Heart right ventricle (tissue), 16 donors: Measurements from ENCODE around the gene LDAH. TPM values are rescaled to one million over a fixed set of nuclear protein-coding genes. Genes with fewer than 3 reads are reported as not detected.

ENCODE experiments used
- ATAC-seq, 8 donors: fragments of 200-7000 bp; cut with Tn5 transposase; one replicate each; pipeline ENCODE4 v1.9.1; 2020; ENCODE audit warnings: mild to moderate bottlenecking in 8 of 8, moderate library complexity in 8 of 8, moderate number of reproducible peaks in 1 of 8
- DNase-seq, 2 donors: peaks; one replicate each; pipeline ENCODE4 v3.0.0-alpha.2; 2020
- H3K27ac ChIP-seq, 10 donors: fragments of 200-600 bp; sonication (generic) in 2 of 10; one replicate each; pipeline versions ENCODE4 v1.5.0 to v1.8.0; 2020 to 2022; ENCODE audit warnings: mild to moderate bottlenecking in 3 of 10
- H3K27me3 ChIP-seq, 7 donors: fragments of 200-600 bp; one replicate each; pipeline ENCODE4 v1.8.0; 2021 to 2022; ENCODE audit warnings: mild to moderate bottlenecking in 2 of 7
- H3K36me3 ChIP-seq, 9 donors: fragments of 200-600 bp; sonication (generic) in 1 of 9; one replicate each; pipeline versions ENCODE4 v1.5.0 to v1.8.0; 2020 to 2022; ENCODE audit warnings: mild to moderate bottlenecking in 2 of 9
- H3K4me1 ChIP-seq, 9 donors: fragments of 200-600 bp; sonication (generic) in 1 of 9; one replicate each; pipeline versions ENCODE4 v1.5.0 to v1.8.0; 2020 to 2022; ENCODE audit warnings: mild to moderate bottlenecking in 4 of 9
- H3K4me3 ChIP-seq, 10 donors: fragments of 200-600 bp; sonication (generic) in 2 of 10; one replicate each; pipeline versions ENCODE4 v1.5.0 to v1.8.0; 2020 to 2022; ENCODE audit warnings: mild to moderate bottlenecking in 7 of 10, moderate library complexity in 2 of 10
- H3K9me3 ChIP-seq, 11 donors: fragments of 200-600 bp in 10 of 11; sonication (generic) in 2 of 11; one replicate each; pipeline versions ENCODE4 v1.5.0 to v1.8.0; 2013 to 2022; ENCODE audit warnings: mild to moderate bottlenecking in 2 of 11, control low read depth in 1 of 11, moderate library complexity in 1 of 11
- WGBS, 2 donors: extraction: QIAGEN DNeasy Blood & Tissue Kit; methylation state at CpG; one replicate each; pipeline ENCODE4 v1.1.7; 2013; ENCODE audit warnings: inconsistent platforms in 1 of 2; 5-methylcytosine and 5-hydroxymethylcytosine counted together
- intact Hi-C, 10 donors: fragments of 100-400 bp; cut with DNase I; formaldehyde crosslinking; loops; one replicate each; pipeline versions ENCODE4 v1.11.1 to v1.14.2; 2022
- polyA plus RNA-seq, 2 donors: library from polyadenylated mRNA; stranded (reverse); fragments of 200-250 nt; gene quantifications; one replicate each; pipeline ENCODE4 v1.2.3, GENCODE V29; 2013
- total RNA-seq, 10 donors: library from RNA; stranded (reverse); fragmentation: NEBNext Ultra II Directional in 3 of 10; extraction: Animal tissue kit (Norgen Biotek cat#: 25700) in 3 of 10; gene quantifications; one replicate each; pipeline versions ENCODE4 v1.2.1 to v1.2.4, GENCODE V29; 2021 to 2023
- TF ChIP-seq, protein P1 (sequence below), 9 donors: fragments of 200-600 bp; sonication (generic) in 2 of 9; IDR thresholded peaks; one replicate each; pipeline versions ENCODE4 v1.5.0 to v1.8.0; 2021 to 2022; ENCODE audit warnings: antibody characterized with exemption in 9 of 9, mild to moderate bottlenecking in 5 of 9, moderate library complexity in 1 of 9
- donor health status: Arrhythmogenic right ventricular cardiomyopathy.
- donor health status: ischemic (EF 13 %, LVEDD 7.1; RV severe dilation, severe dysfunction).
- donor health status: healthy with polysubstance abuse.
- donor health status: DM: no; HTN: yes; CAD: no.
- donor health status: DM: no; HTN: no; CAD: no.
- donor health status: ischemic (EF 25% LVEDD 6.9; RV normal size, moderate dysfunction).
- donor health status: ischemic (EF 25% LVEDD 5.7; RV mildly dilated, moderate dysfunction).
- donor health status: healthy.
- donor health status: DM: yes; HTN: yes; CAD: no.
- donor health status: Ischemic cardiomyopathy.
- donor health status: ischemic (EF 35%, LVEDD 5.7; RV mildly dilated, moderate dysfunction).
- donor health status: nonischemic (EF 11% LVEDD 7.7; RV severe dilation, severe dysfunction).
- donor health status: DM: yes; HTN: yes; CAD: no.
- donor health status: PGD.
- donor health status: ischemic (EF 29% LVEDD 5.4; RV normal size, mild dysfunction).
- donor health status: nonischemic (EF 23%, LVEDD 6.1; RV moderate dilation, normal function).

The LDAH gene
- total and polyA plus RNA-seq, 12 donors: 1.5 to 11.3 (median 5.4) TPM

DNA sequence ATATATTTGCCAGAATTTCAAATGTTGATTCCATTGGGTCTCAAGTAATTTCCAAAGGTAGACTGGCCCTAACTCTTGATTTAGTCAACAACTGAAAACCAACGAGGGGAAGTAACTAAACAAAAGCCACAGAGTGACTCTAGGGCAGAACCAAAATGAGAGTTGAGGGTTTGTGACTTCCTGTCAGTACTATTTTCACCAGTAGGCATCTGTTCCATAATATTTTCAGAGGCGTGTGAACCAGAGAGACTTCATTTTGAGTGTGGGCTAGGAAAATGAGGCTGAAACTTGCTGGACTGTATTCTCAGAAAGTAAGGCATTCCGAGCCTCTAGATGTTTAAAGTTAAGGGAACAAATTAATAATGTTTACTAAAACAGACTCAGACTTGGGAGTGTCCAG lies 85.4 kb downstream of the LDAH start:
- Histone ChIP-seq H3K36me3 (peaks cover 0 to 6% (median 0%) of the 10 kb centered on the region in 9 donors), H3K4me1 (peaks cover 0 to 7% (median 0%) of the 10 kb centered on the region in 9 donors), H3K9me3 (no peaks in the 10 kb centered on the region), H3K27me3 (no peaks in the 10 kb centered on the region), H3K27ac (no peak overlapping the region), H3K4me3 (no peak overlapping the region)
- WGBS, 2 donors: 77 to 79% methylated on average over 3 of the region's 3 CpGs
- DNase-seq (no peak), ATAC-seq (no peak)
- TF ChIP-seq, protein P1, sequence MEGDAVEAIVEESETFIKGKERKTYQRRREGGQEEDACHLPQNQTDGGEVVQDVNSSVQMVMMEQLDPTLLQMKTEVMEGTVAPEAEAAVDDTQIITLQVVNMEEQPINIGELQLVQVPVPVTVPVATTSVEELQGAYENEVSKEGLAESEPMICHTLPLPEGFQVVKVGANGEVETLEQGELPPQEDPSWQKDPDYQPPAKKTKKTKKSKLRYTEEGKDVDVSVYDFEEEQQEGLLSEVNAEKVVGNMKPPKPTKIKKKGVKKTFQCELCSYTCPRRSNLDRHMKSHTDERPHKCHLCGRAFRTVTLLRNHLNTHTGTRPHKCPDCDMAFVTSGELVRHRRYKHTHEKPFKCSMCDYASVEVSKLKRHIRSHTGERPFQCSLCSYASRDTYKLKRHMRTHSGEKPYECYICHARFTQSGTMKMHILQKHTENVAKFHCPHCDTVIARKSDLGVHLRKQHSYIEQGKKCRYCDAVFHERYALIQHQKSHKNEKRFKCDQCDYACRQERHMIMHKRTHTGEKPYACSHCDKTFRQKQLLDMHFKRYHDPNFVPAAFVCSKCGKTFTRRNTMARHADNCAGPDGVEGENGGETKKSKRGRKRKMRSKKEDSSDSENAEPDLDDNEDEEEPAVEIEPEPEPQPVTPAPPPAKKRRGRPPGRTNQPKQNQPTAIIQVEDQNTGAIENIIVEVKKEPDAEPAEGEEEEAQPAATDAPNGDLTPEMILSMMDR (IDR thresholded peaks at IDR 0.05): no peak
- intact Hi-C loops: no loop called here

DNA sequence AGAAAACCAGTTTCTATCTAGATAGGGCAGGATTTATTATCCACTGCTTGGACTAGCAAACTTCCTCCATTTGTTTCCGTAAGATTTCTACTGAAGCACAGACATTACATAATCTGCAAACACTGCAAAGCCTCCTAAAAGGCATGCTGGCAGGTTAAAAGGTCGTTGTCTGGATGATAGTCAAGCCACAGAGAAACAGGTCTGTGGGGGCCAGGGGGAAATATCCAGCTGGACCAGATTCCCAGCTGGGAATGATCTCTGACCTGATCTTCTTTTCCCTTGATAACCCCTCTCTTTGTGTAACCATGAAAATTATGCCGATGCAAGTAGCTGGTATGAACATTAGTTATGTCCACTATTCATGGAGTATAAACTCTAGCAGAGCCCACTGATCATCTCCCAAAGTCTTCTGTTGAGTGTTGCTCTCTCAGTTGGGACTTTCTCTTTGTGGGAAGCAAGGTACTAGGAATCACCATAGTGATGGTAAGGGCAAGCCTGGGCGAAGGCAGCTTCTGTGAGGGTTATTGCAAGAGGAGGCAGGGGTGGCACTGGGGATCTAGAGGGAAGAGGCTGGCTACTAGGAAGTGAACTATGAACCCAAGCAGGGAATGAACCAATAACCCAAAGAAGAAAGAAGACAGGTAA lies 94.7 kb downstream of the LDAH start:
- ATAC-seq (peak in 5 of 8 donors; percentile 18 to 55 (median 48)), DNase-seq (no peak)
- no peak overlapping the region for H3K27ac ChIP-seq
- peaks cover 0 to 13% (median 7%) of the 10 kb centered on the region in 9 donors for H3K4me1 ChIP-seq
- peaks cover 0 to 5% (median 0%) of the 10 kb centered on the region in 9 donors for H3K36me3 ChIP-seq
- H3K4me3 ChIP-seq: no peak overlapping the region
- H3K9me3 ChIP-seq: no peaks in the 10 kb centered on the region
- intact Hi-C loops: no loop called here
- no peaks in the 10 kb centered on the region for H3K27me3 ChIP-seq
- WGBS, 2 donors: 47 to 48% methylated on average over 4 of the region's 4 CpGs
- TF ChIP-seq, protein P1 (IDR thresholded peaks at IDR 0.05): no peak

DNA sequence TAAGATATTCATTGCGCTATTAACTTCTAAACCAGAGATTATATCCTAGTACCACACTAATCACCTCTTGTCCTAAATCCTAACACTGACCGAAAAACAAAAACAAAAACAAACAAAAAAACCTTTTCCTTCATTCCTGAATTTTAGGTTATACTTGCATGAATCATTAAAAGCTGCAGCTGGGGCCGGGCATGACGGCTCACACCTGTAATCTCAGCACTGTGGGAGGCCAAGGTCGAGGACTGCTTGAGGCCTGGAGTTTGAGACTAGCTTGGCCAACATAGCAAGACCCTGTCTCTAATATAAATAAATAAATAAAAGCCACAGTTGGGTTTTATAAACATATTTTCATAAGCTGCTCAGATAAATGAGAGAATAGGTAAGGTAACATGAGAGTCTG lies 96.0 kb downstream of the LDAH start:
- Histone ChIP-seq H3K9me3 (peaks cover 0 to 1% (median 0%) of the 10 kb centered on the region in 11 donors), H3K36me3 (peaks cover 0 to 5% (median 0%) of the 10 kb centered on the region in 9 donors), H3K27me3 (no peaks in the 10 kb centered on the region), H3K4me3 (no peak overlapping the region), H3K27ac (no peak overlapping the region), H3K4me1 (peaks cover 0 to 13% (median 7%) of the 10 kb centered on the region in 9 donors)
- 97 to 100% methylated on average over 5 of the region's 5 CpGs for WGBS, 2 donors
- DNase-seq (no peak), ATAC-seq (no peak)
- TF ChIP-seq, protein P1 (IDR thresholded peaks at IDR 0.05): no peak
- intact Hi-C loops: no loop called here

DNA sequence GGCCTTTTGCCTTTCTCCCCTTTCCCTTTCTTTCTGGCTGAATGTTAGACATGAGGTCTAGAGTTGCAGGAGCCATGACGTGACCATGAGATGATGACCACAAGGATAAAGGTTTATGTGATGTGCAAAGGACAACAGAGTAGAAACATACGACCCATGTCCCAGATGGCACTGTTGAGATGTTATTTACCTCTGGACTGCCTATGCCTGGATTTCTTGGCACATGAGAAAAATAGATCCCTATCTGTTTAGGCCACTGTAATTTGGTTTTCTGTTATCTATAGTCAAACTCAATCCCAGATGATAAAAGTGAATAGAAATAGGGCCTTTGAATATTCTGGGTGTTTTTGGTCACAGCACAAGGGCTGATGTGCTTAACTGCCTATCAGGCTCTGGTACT lies 97.1 kb downstream of the LDAH start:
- DNase-seq: no peak
- H3K27me3 ChIP-seq: no peaks in the 10 kb centered on the region
- intact Hi-C loops: no loop called here
- ATAC-seq: no peak
- TF ChIP-seq, protein P1 (IDR thresholded peaks at IDR 0.05): no peak
- 95% methylated on average over 2 of the region's 2 CpGs for WGBS, 2 donors
- H3K4me1 ChIP-seq: peaks cover 0 to 13% (median 7%) of the 10 kb centered on the region in 9 donors
- H3K27ac ChIP-seq: no peak overlapping the region
- no peak overlapping the region for H3K4me3 ChIP-seq
- peaks cover 0 to 8% (median 0%) of the 10 kb centered on the region in 11 donors for H3K9me3 ChIP-seq
- peaks cover 0 to 5% (median 0%) of the 10 kb centered on the region in 9 donors for H3K36me3 ChIP-seq
